K562 (cell line): ENCODE data around the gene TACR2. TPM values are rescaled to one million over a fixed set of nuclear protein-coding genes. Genes with fewer than 3 reads are reported as not detected.

Source experiments
- ATAC-seq: fragments of 200-7000 bp; cut with Tn5 transposase; 3 replicates; pipeline ENCODE4 v1.9.1; 2020; ENCODE audit warnings: moderate library complexity
- Bru-seq: library from RNA; stranded (reverse); fragments of 400-500 nt; gene quantifications from one replicate; lab custom pipeline; 2021; lab: Mats Ljungman, UMichigan
- BruChase-seq, 2 experiments: library from RNA; stranded (reverse); fragments of 400-500 nt; gene quantifications; one replicate each; lab custom pipeline; 2021; lab: Mats Ljungman, UMichigan
- BruUV-seq: library from RNA; stranded (reverse); fragments of 400-500 nt; replicated peaks from 2 replicates; lab custom pipeline; 2021; lab: Mats Ljungman, UMichigan
- CTCF ChIA-PET: fragments of 300-600 bp; formaldehyde crosslinking; extraction: SDS; loops from one replicate; lab custom pipeline; 2021; ENCODE audit warnings: low intra/inter-chr PET ratio; lab: Yijun Ruan, JAX
- POLR2A ChIA-PET: fragments of 300-600, 350-650 bp; sonication (Branson Sonifier 250); formaldehyde crosslinking; extraction: SDS; loops from one replicate; lab custom pipeline; 2021; ENCODE audit warnings: antibody characterized with exemption, inconsistent platforms; lab: Yijun Ruan, JAX
- DNase-seq, 4 experiments: peaks; one replicate each; pipeline versions ENCODE4 v3.0.0 to v3.0.0-alpha.2; 2011 to 2018; ENCODE audit warnings: low spot score in 3 of 4, mixed read lengths in 3 of 4; ENCODE audit errors: extremely low read depth in 1 of 4
- FAIRE-seq: peaks from 2 replicates; lab custom pipeline; 2011; peaks lifted over from hg19 to GRCh38; lab: Jason Lieb, UNC
- H2AFZ ChIP-seq: 2 replicates; pipeline ENCODE4 v1.6.0; 2011; ENCODE audit warnings: low read depth, low read length, control low read depth, inconsistent platforms
- H3K27ac ChIP-seq: fragments of 200-600 bp; 3 replicates; pipeline ENCODE4 v1.8.0; 2011; ENCODE audit warnings: low read depth, mild to moderate bottlenecking, control low read depth, inconsistent platforms, low read length, moderate library complexity, mixed read lengths; ENCODE audit errors: extremely low read depth
- H3K27me3 ChIP-seq, 2 experiments: fragments of 300-600 bp in 1 of 2; 2 replicates in 1 of 2; 3 replicates in 1 of 2; pipeline versions ENCODE4 v1.6.0 to v1.8.0; 2011; ENCODE audit warnings: inconsistent platforms in 2 of 2, low read length in 2 of 2, mild to moderate bottlenecking in 1 of 2, mixed read lengths in 1 of 2, moderate library complexity in 1 of 2; ENCODE audit not compliant: control insufficient read depth in 2 of 2, insufficient read depth in 2 of 2
- H3K36me3 ChIP-seq: fragments of 300-600 bp; 3 replicates; pipeline ENCODE4 v1.8.0; 2011; ENCODE audit warnings: mild to moderate bottlenecking, low read length, inconsistent platforms; ENCODE audit not compliant: control insufficient read depth, insufficient read depth
- H3K4me1 ChIP-seq, 2 experiments: fragments of 200-600 bp in 1 of 2; replicated peaks in 1 of 2; 2 replicates in 1 of 2; 3 replicates in 1 of 2; pipeline versions ENCODE4 v1.5.1 to v1.8.0; 2011; ENCODE audit warnings: inconsistent platforms in 2 of 2, low read length in 2 of 2, mild to moderate bottlenecking in 1 of 2, mixed read lengths in 1 of 2, moderate library complexity in 1 of 2; ENCODE audit not compliant: control insufficient read depth in 2 of 2, insufficient read depth in 2 of 2
- H3K4me2 ChIP-seq: 2 replicates; pipeline ENCODE4 v1.6.1; 2011; ENCODE audit warnings: low read length, control low read depth, inconsistent platforms, mixed read lengths; ENCODE audit not compliant: insufficient read depth
- H3K4me3 ChIP-seq: fragments of 200-600 bp; sonication (generic), shearing (Covaris generic); 2 replicates; pipeline ENCODE4 v1.5.1; 2016; ENCODE audit warnings: control low read depth, inconsistent platforms
- H3K79me2 ChIP-seq: fragments of 200-600 bp; 3 replicates; pipeline ENCODE4 v1.8.0; 2011; ENCODE audit warnings: low read length, inconsistent platforms; ENCODE audit not compliant: control insufficient read depth, insufficient read depth
- H3K9ac ChIP-seq, 2 experiments: 2 replicates each; pipeline versions ENCODE4 v1.6.0 to v1.6.1; 2011; ENCODE audit warnings: low read depth in 2 of 2, low read length in 2 of 2, control low read depth in 1 of 2, inconsistent platforms in 1 of 2, mild to moderate bottlenecking in 1 of 2, mixed read lengths in 1 of 2; ENCODE audit not compliant: insufficient read depth in 1 of 2
- H3K9me1 ChIP-seq: one replicate; pipeline ENCODE4 v1.6.0; 2011; ENCODE audit warnings: inconsistent platforms, mild to moderate bottlenecking, low read length, moderate library complexity; ENCODE audit not compliant: control insufficient read depth, insufficient read depth
- H3K9me3 ChIP-seq: replicated peaks from 2 replicates; pipeline ENCODE4 v1.5.1; 2011; ENCODE audit warnings: low read depth, low read length, inconsistent platforms; ENCODE audit not compliant: control insufficient read depth, insufficient read depth
- H4K20me1 ChIP-seq: replicated peaks from 2 replicates; pipeline ENCODE4 v1.6.1; 2011; ENCODE audit warnings: low read length, inconsistent platforms, mixed read lengths; ENCODE audit not compliant: control insufficient read depth, insufficient read depth
- BACH1 ChIP-seq: fragments of 200-800 bp; sonication (Bioruptor generic); IDR thresholded peaks from 2 replicates; pipeline ENCODE4 v1.6.1; 2016; ENCODE audit warnings: missing genetic modification characterization, missing compliant biosample characterization
- MXI1 ChIP-seq: IDR thresholded peaks from 2 replicates; pipeline ENCODE4 v1.6.1; 2011; ENCODE audit warnings: low read depth, mild to moderate bottlenecking, improper control_type of control experiment, low read length
- NFE2 ChIP-seq: IDR thresholded peaks from 2 replicates; pipeline ENCODE4 v1.6.1; 2014; ENCODE audit warnings: antibody characterized with exemption, low read depth
- TBL1XR1 ChIP-seq, 2 experiments: IDR thresholded peaks; 2 replicates each; pipeline ENCODE4 v1.6.1; 2012; ENCODE audit warnings: improper control_type of control experiment in 2 of 2, low read length in 2 of 2, mild to moderate bottlenecking in 1 of 2
- ZNF277 ChIP-seq: fragments of 250-450 bp; sonication (Bioruptor Pico); IDR thresholded peaks from 2 replicates; pipeline ENCODE4 v1.8.0; 2022; ENCODE audit warnings: inconsistent platforms, mild to moderate bottlenecking, moderate library complexity, borderline replicate concordance
- ZNF431 ChIP-seq: sonication (generic); formaldehyde crosslinking; IDR thresholded peaks from 2 replicates; pipeline ENCODE4 v1.8.0; 2022; ENCODE audit warnings: mild to moderate bottlenecking, missing genetic modification reagents
- WGBS: fragments of 100-300 bp; shearing (Covaris generic); methylation state at CpG from one replicate; pipeline ENCODE4 v1.1.6; 2016; ENCODE audit warnings: low coverage, mixed read lengths; ENCODE audit not compliant: insufficient coverage; ENCODE audit errors: missing lambda C conversion rate; 5-methylcytosine and 5-hydroxymethylcytosine counted together
- in situ Hi-C: fragments of 300-500 bp; cut with MboI; formaldehyde crosslinking; loops from 4 replicates; pipeline ENCODE4 v1.15.0; 2018; ENCODE audit warnings: inconsistent platforms, mixed read lengths
- intact Hi-C: fragments of 100-400 bp; cut with micrococcal nuclease; formaldehyde crosslinking; loops from 2 replicates; pipeline ENCODE4 v1.14.2; 2022
- long read RNA-seq, 3 experiments: library from polyadenylated mRNA in 2 of 3; library from RNA in 1 of 3; unstranded in 2 of 3; stranded (forward) in 1 of 3; transcript quantifications; one replicate each; pipeline ENCODE4 v2.0.0, GENCODE V29; 2019 to 2022
- polyA minus RNA-seq, 3 experiments: library from RNA; depleted of rRNA, polyadenylated mRNA; stranded (reverse); fragments of >200 nt; gene quantifications; 2 replicates each; pipeline ENCODE4 v1.2.3, GENCODE V29; 2011
- polyA plus RNA-seq, 8 experiments: library from polyadenylated mRNA; depleted of rRNA in 4 of 8; stranded (reverse) in 5 of 8; unstranded in 3 of 8; fragments of >200 nt; fragmentation: Nextera tagmentation in 2 of 8; fragmentation: Illumina TruSeq in 1 of 8; extraction: Ambion mirVana in 2 of 8; extraction: Trizol in 1 of 8; gene quantifications; 2 replicates each; pipeline versions ENCODE4 v1.2.1 to v1.2.3, GENCODE V29; 2011 to 2014; ENCODE audit warnings: inconsistent platforms in 1 of 8, missing spikeins in 1 of 8
- total RNA-seq, 7 experiments: library from RNA; depleted of rRNA in 6 of 7; stranded (reverse); fragments of >200 nt in 6 of 7; fragmentation: Illumina TruSeq in 2 of 7; extraction: Trizol in 2 of 7; gene quantifications; 2 replicates each; pipeline versions ENCODE4 v1.2.1 to v1.2.3, GENCODE V29; 2011 to 2021; ENCODE audit warnings: low replicate concordance in 1 of 7
- TF ChIP-seq, protein P1 (sequence below): sonication (generic); formaldehyde crosslinking; IDR thresholded peaks from 2 replicates; pipeline ENCODE4 v1.5.0; 2020; ENCODE audit warnings: missing genetic modification reagents

TACR2 gene
- total RNA-seq (2011; cell fraction: chromatin; rRNA removed; ENCODE audit: low replicate concordance): not detected in 2 replicates
- total RNA-seq (2011; cell fraction: nucleolus; rRNA removed): not detected in 2 replicates
- not detected in 2 replicates for total RNA-seq (2011; cell fraction: nucleoplasm; rRNA removed)
- total RNA-seq (2014; rRNA removed) (not detected in 2 replicates), total RNA-seq (2014; rRNA removed; fragmentation: Illumina TruSeq; extraction: Trizol) (not detected in 2 replicates), total RNA-seq (2015; rRNA removed; fragmentation: Illumina TruSeq; extraction: Trizol) (not detected in 2 replicates), total RNA-seq (2021) (not detected in 2 replicates), polyA plus RNA-seq (2011; rRNA removed) (not detected in 2 replicates), polyA plus RNA-seq (2014; fragmentation: Illumina TruSeq; extraction: Trizol) (not detected in 2 replicates), polyA plus RNA-seq (2014; fragmentation: Nextera tagmentation; extraction: Ambion mirVana) (not detected), polyA plus RNA-seq (2014; rRNA removed) (not detected in 2 replicates), polyA minus RNA-seq (2011; rRNA and poly(A)+ RNA removed) (not detected in 2 replicates), Bru-seq, nascent RNA (percentile 7 among the genes with signal in this experiment), BruChase-seq, experiment 1, labeled RNA remaining after a 2-hour chase (not detected), BruChase-seq, experiment 2, labeled RNA remaining after a 6-hour chase (percentile 7 among the genes with signal in this experiment)
- not detected in 2 replicates for polyA plus RNA-seq (2011; cell fraction: cytosol; rRNA removed)
- polyA plus RNA-seq (2011; cell fraction: nucleus; rRNA removed): not detected in 2 replicates
- polyA plus RNA-seq (2012): 0.20 and 0.22 TPM in 2 replicates
- polyA minus RNA-seq (2011; cell fraction: cytosol; rRNA and poly(A)+ RNA removed): not detected in 2 replicates
- polyA minus RNA-seq (2011; cell fraction: nucleus; rRNA and poly(A)+ RNA removed): not detected in 2 replicates
- long read RNA-seq, experiment 1, partial matches to known transcripts: 0 of 1 reads
- long read RNA-seq, experiment 1, other reads (novel, unspliced or antisense): 1 of 1 reads
- long read RNA-seq, experiment 2: 0 reads
- long read RNA-seq, experiment 3: 0 reads

DNA sequence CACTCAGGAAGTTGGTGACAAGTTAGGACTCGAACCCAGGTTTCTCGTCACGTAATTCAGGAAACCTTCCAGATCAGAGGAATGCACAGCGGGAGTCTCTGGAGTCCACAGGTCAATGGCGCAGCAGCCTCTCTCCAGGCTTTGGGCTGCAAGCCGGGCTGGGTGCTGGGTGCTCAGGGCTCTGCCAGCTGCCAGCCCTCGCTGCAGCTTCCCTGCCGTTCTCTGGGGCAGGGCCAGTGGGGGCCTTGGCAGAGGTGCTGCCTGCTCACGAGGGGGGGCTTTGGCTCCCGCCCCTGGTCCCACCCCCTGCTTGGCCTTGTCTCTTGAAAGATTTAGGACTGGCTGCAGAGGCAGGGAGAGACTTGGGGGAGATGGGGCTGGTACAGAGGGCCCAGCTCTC, at the start of gene TACR2:
Gene TACR2 (minus strand): TSS at position 224 of the 400 bp plus-strand sequence. CDS start 595 bp downstream, outside the sequence.
- no peaks in the 10 kb centered on the region for H3K9me3 ChIP-seq
- H3K4me3 ChIP-seq: no peak within 1 kb of the TSS
- H3K9ac ChIP-seq: peak within 1 kb of the TSS in 1 of 2 experiments; percentile 62; a peak in 1 of 4 replicates
- H2AFZ ChIP-seq: no peak within 1 kb of the TSS; the same call in none of the 2 replicates
- no peaks in the 10 kb centered on the region for H3K9me1 ChIP-seq
- H3K4me2 ChIP-seq: no peak within 1 kb of the TSS
- no TSS peak for BruUV-seq
- in situ Hi-C loops: no loop called here
- 4% methylated on average over 10 of the region's 10 CpGs for WGBS
- intact Hi-C loops: no loop called here
- no peak for DNase-seq
- FAIRE-seq: no peak
- no peak for TF ChIP-seq ZNF277 (CRISPR knock-in tag)
- TF ChIP-seq MXI1: no peak
- no peak for TF ChIP-seq TBL1XR1 (IDR thresholded peaks at IDR 0.05; ENCODE audit: low read length in 2 of 2)
- TF ChIP-seq, protein P1, sequence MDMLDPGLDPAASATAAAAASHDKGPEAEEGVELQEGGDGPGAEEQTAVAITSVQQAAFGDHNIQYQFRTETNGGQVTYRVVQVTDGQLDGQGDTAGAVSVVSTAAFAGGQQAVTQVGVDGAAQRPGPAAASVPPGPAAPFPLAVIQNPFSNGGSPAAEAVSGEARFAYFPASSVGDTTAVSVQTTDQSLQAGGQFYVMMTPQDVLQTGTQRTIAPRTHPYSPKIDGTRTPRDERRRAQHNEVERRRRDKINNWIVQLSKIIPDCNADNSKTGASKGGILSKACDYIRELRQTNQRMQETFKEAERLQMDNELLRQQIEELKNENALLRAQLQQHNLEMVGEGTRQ: no peak
- TF ChIP-seq ZNF431 (CRISPR knock-in tag): no peak
- no peak for TF ChIP-seq NFE2
- TF ChIP-seq BACH1: no peak
- no peak within 1 kb of the TSS for H3K27ac ChIP-seq
- no peak for ATAC-seq
- CTCF ChIA-PET: no interaction called here
- no peaks in the 10 kb centered on the region for H3K79me2 ChIP-seq
- POLR2A ChIA-PET: interaction anchor here (0.7 to 1.1 kb wide), 3 partner anchors 27 to 63 kb away, joined by 3 read pairs; no protein-coding TSS in a partner anchor
- no peaks in the 10 kb centered on the region; the same call in 1 of the 2 replicates for H4K20me1 ChIP-seq
- H3K36me3 ChIP-seq: no peaks in the 10 kb centered on the region
- peaks cover 43 to 64% of the 10 kb centered on the region in 2 experiments for H3K27me3 ChIP-seq
- peaks cover 0 to 15% of the 10 kb centered on the region in 2 experiments; a peak in 4 of 5 replicates for H3K4me1 ChIP-seq
